HG03066 (cell line): Measurements from ENCODE around the gene POU5F1.

Source experiments
- ATAC-seq: cut with Tn5 transposase; IDR thresholded peaks from one replicate; pipeline ENCODE4 v1.9.1; 2021; ENCODE audit warnings: low read depth; ENCODE audit not compliant: unreplicated experiment

POU5F1 gene

DNA sequence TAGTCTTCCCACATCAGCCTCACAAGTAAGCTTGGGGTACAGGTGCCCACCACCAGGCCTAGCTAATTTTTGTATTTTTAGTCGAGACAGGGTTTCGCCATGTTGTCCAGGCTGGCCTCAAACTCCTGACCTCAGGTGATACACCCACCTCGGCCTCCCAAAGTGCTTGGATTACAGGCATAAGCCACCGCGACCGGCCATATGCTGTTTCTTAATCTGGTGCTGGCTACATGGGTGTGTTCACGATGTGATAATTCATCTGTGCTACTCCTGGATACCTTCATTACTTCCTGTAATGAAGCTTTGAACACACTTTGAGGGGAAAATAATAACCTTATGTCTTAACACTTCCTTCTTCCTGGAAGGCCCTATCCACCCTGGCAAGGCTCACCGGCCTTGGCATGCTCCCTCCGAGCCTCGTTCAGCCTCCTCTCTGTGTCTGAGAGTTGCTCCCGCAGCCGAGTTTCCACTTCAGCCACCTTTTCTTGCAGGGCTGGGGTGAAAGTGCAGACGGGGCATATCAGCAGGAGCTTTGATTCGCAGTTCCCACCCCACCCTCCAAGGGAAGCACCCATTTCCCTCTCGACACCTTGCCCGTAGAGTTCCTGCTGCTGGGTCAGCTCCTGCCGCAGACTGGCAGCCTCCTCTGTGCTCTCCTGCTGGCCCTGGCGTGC lies 26.0 kb downstream of the POU5F1 start:
- ATAC-seq, result no peak

DNA sequence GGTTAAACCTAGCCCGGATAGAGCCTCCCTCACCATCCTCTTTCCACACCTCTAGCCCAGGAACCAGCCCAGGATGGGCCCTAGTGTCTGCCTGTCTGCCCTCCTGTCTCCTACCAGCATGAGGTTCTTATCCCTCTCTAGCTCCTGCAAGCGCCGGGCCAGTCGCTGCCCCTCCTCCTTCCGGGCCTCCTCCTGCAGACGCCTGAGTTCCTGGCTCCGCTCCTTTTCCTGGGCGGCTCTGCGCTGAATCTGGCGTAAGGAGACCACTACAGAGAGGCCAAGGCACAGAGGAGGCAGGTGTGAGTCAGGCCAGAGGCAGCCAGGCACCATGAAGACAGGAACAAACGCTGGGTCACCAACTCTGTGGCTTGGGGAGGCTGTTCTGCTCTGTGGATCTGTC lies 27.3 kb downstream of the POU5F1 start:
- ATAC-seq, result no peak

DNA sequence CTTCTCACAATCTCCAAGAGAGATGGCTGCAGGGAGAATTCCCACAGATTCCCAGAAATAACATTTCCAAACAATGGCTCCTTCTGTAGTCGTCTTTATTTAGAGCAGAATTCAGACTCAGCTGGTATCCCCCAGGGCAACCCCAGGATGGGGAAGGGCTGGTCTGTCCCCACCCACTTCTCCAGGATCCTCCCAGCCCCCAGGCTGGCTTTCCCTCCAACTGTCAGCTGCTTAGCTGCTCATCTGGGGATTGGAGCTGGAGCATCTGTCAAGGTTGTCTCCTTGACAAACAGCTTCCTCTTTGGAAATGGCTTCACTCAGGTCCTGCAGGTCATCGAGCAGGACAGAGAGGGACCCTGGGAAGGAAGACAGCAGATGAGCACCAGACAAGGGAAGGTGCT lies 28.1 kb downstream of the POU5F1 start:
- no peak for ATAC-seq

DNA sequence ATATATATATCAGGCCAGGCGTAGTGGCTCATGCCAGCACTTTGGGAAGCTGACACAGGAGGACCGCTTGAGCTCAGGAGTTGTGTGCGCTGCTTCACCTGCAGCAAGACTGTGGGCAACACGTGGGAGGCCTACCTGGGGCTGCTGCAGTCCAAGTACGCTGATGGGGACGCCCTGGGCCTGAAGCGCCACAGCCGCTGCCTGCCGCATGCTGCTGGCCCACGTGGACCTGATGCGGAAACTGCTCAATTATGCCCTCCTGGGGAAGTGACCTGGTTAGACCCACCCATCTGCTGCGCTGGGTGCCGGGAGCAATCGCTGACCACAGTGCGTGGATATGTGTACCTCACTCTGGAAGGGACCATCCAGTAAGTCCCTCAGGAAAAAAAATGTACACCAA lies 29.8 kb downstream of the POU5F1 start:
- no peak for ATAC-seq

DNA sequence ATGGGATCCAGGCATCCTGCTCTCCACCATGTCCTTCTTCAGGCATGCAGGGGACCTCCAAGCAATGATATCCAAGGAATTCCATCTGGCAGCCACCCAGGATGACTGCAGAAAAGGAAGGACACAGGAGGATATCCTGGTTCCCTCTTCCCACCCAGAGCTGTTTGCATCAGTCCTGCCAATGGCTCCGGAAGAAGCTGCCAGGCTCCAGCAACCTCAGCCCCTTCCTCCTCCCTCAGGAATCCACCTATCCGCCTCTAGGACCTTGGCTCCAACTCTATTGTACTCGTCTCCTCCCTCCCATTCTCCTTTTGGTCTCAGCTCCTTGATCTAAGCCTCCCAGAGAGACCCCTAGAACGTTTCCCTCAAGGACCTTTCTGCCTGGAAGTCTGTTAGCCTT lies 30.9 kb downstream of the POU5F1 start:
- ATAC-seq, result no peak

DNA sequence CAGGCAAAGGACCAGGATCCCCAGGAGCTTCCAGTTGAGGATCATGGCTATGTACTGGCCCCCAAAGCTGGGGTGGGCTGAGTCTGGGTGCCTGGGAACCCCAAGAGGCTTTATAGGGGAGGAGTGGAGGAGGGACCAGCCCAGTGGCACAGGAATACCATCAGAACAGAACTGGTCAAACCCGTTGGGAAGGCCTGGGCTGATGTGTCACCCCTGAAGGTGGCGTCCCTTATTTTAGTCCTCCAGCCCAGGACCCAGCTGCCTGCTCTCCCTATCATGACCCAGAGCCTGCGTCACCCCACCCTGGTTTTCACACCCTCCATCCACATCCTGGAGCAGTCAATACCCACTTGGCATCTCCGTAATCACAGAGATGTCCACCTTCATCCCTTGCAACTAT lies 31.5 kb downstream of the POU5F1 start, which contains the start of gene PSORS1C2:
Gene PSORS1C2, minus strand, starts transcription at position 85 of the 400 bp plus-strand sequence. Its CDS starts 40 bp downstream, at position 45.
- no peak for ATAC-seq

DNA sequence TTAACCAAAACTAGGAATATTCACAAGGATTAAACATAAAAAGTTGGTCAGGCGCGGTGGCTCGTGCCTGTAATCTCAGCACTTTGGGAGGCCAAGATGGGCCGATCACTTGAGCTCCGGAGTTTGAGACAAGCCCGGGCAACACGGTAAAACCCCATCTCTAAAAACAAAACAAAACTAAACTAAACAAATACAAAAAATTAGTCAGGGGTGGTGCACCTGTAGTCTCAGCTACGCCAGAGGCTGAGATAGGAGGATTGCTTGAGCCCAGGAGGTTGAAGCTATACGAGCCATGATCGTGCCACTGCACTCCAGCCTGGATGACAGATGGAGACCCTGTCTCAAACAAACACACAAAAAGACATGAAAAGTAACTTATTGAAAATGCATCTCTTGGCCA lies 34.8 kb downstream of the POU5F1 start:
- ATAC-seq, result no peak

DNA sequence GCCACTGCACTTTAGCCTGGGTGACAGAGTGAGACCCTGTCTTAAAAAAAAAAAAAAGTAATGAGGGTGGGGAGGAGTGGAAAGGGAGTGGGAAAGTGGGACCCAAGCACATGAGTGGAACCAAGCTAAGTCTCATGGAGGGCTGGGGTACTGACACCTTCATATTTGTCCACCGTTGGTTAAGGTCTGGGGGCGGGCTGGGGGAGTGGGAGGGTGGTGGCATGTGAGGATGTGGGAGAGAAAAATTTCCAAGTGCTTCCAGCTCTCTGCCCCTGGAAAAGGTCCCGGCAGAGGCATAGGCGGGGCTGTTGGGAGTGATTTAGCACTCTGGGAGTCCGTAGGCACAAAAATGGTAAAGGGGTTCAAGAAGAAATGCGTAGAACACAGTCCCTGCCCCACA lies 37.7 kb downstream of the POU5F1 start:
- ATAC-seq, result no peak

DNA sequence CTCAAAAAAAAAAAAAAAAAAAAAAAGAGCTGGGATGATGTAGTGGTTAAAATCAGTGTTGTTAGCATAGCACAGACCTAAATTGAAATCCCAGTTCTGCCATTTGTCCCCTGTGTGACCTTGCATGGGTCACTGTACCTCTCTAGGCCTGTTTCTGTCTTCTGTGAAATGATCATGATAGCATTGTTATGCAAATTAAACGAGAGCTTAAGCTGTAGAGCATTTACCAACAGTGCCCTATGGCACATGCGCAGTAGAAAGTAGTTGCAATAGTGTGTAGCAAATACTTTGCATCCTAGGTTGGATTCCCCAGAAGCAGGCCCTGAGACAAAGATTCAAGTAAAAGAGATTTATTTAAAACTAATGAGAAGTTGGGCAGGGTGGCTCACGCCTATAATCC lies 38.9 kb downstream of the POU5F1 start:
- no peak for ATAC-seq

DNA sequence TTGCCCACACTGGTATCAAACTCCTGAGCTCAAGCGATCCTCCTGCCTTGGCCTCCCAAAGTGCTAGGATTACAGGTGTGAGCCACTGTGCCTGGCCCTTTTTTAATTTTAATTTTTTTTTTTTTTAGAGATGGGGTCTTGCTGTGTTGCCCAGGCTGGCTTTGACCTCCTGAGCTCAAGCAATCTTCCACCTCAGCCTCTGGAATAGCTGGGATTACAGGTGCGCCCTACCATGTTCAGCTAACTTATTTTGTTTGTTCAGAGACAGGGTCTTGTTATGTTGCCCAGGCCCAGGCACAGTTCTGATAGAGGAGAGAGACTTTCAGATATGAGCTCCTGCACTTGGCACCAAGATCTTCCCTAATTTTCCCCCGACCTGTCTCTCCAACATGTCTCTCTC lies 39.7 kb downstream of the POU5F1 start:
- ATAC-seq, result no peak

DNA sequence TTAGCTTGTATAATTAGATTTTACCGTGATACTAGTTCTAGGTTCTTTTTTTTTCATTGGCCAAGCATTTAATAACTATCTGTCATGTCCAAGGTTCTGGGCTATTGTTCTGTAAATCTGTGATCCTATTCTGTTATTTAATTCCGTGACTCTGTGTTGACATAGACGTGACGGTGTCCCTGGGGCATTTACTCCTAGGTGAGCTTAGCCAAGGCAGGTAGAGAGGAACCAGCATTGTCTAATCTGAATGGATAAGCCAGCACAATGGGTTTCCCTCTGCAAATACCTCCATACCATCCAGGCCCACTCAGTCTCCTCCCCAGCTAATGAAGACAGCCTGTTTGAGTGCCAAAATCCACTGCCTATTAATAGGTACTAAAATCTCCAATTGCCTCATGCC lies 41.4 kb downstream of the POU5F1 start:
- no peak for ATAC-seq

DNA sequence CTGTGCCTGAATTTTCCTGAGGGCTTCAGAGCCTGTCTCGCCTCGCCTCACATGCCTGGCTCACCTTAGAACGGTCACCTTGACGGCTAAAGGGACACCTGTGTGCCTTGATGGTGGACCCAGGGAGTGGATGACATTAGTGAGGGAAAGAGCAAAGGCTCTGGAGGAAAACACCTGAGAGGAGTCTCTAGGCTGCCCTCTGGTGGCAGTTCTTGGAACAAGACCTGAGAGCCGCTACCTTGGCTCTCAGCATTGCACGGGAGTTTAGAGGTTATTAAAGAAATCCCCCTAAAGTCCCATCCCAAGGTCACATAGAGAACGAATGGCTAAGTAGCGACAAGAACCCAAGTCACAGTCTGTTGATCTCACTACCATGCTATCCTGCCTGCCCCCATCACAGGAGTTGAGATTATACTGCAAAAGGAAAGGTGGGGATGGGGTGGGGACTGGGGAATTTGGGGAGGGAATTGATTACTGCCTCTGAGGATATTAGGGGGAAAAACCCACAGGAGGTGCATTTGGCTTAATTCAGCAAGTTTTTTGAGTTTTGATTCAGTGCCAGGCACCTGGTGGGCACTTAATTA lies 42.3 kb downstream of the POU5F1 start:
- no peak for ATAC-seq

DNA sequence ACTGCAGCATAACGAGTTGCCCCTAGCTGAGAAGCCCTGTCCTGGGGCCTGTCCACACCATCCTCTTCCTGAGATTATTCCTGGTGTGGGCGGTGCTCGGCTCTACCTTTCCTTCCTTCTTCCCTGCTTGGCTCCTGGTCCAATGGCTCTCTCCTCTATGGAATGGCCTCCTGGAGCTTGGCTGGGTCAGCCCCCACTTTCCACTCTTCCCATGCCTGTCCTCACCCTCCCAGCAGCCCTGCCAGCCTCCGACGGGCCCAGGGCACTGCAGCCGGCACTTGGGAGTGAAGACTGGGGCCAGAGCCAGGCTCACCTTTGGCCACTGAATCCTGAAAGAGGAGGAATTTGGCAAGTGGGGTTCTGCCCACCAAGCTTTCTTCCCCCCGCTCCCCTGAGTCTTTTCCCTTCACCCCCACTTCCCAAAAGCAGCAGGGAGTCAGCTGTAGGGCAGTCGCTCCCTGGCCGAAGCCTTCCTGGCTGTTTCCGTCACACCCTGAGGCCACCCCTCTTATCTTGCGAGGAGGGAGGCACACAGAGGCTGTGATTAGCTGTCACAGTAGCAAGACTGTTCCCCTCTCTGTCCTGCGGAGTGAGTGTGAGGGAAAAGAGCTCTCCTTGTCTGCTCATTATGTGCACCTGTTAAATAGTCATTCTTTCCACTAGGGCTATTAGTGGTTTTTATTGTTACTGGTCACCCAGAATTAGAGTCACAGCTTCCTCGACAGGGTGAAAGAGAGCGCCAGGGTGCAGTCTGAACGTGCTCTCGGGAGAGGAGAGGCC lies 43.9 kb downstream of the POU5F1 start:
- ATAC-seq, result no peak

DNA sequence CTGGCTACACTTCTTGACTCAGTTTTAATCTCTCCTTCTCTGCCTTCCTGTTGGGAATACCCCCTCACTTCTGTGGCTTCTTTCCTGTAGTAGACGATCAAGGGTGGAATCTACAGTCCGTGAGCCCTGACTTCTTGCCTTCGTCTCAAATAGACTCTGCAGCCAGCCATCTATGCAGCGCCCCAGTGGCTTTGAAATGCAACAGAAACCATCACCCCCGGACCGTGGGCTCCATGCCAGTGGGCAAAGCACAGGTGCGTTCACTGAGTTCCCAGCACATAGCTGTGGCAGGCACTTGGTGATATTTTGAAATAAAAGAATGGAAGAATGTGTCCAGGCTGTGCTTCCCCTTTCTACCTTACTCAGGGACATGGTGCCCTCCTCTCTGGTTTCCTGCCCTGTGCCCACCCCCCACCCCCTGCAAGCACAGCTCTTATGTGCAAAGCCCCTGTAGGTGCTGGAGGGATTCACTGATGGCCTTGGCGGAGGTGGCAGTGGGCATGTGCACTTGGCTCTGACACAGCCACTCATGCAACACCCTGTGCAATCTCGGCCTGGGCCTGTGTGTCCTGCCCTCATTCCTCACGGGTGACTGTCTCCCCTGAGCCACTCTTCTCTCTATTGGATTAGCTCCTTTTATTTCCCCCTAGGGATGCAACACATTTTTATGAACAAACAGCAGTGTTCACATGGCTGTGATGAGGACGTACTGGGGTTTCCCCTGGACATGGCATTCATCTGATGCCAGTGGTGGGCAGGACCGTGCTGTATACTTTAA lies 44.7 kb downstream of the POU5F1 start:
- ATAC-seq, result no peak

DNA sequence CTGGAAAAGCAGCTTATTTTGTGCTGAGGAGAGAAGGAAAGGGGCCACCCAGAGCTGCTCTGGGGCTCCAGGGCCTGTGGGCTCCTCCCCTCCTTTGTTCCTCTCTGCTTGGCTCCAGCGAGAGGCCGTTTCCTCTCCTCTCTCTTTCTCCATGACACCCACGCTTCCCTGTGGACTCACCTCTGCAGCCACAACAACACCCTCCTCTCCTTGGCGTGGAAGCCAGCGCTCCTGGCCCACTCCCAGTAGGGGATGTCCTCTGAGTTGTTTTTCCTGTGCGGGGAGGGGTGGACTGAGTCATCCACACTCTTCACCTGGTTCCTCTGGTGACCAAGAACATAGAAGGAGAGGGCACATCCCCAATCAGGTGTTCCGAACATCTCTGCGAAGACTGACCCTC lies 45.3 kb downstream of the POU5F1 start:
- ATAC-seq, result no peak

DNA sequence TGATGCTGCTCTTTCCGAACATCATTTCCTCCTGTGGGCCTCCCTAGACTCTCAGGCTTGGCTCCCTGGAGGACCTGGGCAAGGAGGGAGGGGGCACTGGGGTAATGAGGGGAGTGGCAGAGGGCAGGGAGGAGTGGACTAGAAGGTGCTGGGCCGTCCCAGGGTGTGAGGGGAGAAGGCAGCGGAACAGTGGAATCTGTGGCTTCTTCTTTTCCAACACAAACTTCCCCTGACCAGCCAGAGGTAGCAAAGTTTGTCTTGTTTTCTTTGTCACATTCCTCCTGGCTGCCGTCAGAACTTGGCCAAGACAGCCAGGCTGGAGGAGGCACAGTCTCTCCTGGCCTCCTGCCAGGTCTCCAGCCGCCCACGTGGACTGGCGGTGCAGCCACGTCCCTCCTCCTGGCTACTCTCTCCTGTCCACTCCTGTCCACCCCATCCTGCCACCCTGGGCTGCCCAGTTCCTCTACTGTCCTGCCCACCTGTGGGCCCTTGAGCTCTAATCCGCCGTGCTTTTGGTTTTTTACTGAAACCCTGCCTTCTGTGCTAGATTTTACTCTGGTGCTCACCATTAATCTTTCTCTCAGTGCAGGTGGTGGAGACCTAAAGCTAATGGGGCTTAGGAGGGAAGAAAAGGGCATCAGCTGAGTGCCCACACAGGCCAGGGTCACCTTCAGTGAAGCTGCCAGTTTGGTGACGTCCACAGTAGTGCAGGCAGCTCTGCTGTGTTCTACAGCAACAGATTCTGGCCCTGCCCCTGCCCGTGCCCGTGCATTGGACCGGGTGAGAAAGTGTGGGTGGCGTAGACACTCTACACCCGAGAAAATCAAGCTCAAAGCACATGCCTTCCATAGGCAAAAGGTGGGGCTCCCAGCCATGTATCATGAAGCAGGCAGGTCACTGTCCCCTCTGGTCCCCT lies 47.4 kb downstream of the POU5F1 start:
- no peak for ATAC-seq

DNA sequence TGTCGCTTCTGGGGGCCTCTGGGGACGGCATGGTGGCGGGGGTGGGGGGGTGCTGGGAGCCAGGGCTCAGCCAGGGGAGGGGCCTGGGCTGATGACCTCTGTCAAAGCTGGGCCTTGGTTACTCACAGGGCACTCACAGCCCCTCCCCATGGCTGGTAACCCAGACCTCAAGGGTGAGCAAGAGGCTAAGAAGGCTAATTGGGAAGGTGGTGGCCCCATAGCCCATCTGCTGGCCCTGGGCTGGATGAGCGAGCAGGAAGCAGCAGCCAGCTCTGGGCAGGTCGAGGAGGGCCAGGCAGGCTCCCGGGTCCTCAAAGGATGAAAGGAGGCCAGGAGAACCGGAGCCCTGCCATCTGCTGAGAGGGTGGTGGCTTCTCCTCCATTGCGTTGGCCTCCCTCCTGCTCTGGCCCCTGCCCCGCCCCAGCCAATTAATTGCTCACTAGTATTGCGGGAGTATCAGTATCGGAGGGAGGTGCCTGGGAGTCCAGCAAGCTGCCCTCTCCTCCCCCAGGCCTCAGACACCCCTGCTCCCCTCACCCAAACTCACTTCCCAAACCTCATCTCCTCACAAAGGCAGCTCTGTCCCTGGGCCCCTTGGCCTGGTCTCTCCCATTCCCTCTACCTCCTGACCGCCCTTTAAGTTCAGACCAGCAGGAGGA lies 49.2 kb downstream of the POU5F1 start:
- no peak for ATAC-seq

DNA sequence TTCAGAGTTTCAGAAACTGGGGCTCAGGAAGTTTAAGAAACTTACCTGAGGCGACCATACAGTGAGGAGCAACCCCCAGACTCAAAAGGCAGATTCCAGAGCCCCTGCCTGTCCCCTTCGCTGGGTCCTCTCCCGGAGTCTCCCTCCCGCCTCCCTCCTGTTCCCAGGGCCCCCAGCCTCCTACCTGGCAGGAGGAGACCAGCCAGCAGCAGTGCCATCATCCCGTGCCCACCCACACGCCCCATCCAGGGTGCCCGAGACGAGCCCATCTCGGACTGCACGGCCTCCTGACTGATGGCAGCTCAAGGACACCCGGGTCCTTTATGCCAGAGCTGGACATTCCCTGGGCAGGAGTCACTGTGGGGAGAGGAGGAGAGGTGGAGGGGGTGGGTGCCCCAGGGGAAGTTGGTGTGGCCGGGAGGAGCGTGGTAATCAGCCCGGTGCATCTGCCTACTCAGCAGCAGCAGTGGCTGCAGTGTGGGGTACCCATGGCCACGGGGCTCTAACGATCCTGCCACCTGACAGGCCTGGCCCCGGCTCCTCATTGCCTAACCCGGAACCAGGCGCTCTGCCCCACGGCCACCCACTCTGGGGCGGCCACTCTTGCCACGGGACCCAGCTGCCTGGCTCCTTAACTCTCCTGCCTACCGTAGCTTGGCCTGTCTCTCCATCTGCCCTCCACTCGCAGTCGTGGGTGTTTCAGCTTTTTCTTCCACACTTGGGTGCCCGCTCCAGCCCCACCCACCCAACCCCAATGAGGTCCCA lies 50.1 kb downstream of the POU5F1 start, which contains the start of gene CDSN:
Gene CDSN, minus strand, starts transcription at position 296 of the 765 bp plus-strand sequence. Its CDS starts 27 bp downstream, at position 269.
- no peak for ATAC-seq

DNA sequence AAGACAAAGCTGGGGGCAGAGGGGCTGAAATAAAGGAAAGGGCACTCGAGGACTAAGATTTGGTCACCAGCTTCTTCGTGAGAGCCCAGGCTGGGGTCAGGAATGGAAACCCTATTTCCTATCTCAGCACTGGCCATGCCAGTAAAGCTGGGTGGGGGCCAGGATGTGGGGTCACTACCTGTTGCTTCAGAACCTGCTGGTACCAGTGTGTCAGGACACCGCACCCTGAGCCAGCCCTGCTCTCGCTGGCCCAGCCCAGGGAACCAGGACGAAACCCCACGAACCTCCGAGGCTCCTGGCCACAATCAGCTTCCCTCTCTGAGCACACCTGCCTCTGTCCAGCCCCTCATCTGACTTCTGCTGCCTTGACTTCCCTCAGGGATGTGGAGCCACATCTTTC lies 52.3 kb downstream of the POU5F1 start:
- no peak for ATAC-seq
